Neural cell (in vitro differentiated cells): ENCODE data around the gene ARSI. TPM values are rescaled to one million over a fixed set of nuclear protein-coding genes. Genes with fewer than 3 reads are reported as not detected.

Experiments used
- H2AFZ ChIP-seq: fragments of 200-600, 300-800 bp; sonication (generic), shearing (Covaris generic); 2 replicates; pipeline ENCODE4 v1.6.0; 2014; ENCODE audit warnings: low read depth, mild to moderate bottlenecking, antibody characterized with exemption, low read length, moderate library complexity
- H3F3A ChIP-seq: fragments of 200-600 bp; shearing (Covaris generic); 2 replicates; pipeline ENCODE4 v1.6.1; 2016; ENCODE audit warnings: mild to moderate bottlenecking, moderate library complexity, mixed read lengths, antibody characterized with exemption, low read length; ENCODE audit not compliant: insufficient read depth, poor library complexity, severe bottlenecking
- H3K27ac ChIP-seq: fragments of 200-600, 300-800 bp; sonication (generic), shearing (Covaris generic); 2 replicates; pipeline ENCODE4 v1.5.1; 2014; ENCODE audit warnings: mild to moderate bottlenecking, low read length, moderate library complexity
- H3K27me3 ChIP-seq: fragments of 300-800, 200-600 bp; sonication (generic), shearing (Covaris generic); 2 replicates; pipeline ENCODE4 v1.6.0; 2014; ENCODE audit warnings: mild to moderate bottlenecking, low read depth, low read length, moderate library complexity; ENCODE audit not compliant: insufficient read depth
- H3K36me3 ChIP-seq: fragments of 300-800, 200-600 bp; sonication (generic), shearing (Covaris generic); 2 replicates; pipeline ENCODE4 v1.5.1; 2014; ENCODE audit warnings: mild to moderate bottlenecking, antibody characterized with exemption, low read length, moderate library complexity; ENCODE audit not compliant: insufficient read depth
- H3K4me2 ChIP-seq: fragments of 300-800, 200-600 bp; sonication (generic), shearing (Covaris generic); 2 replicates; pipeline ENCODE4 v1.6.0; 2014; ENCODE audit warnings: mild to moderate bottlenecking, low read length
- H3K4me3 ChIP-seq: fragments of 300-800, 200-600 bp; sonication (generic), shearing (Covaris generic); 2 replicates; pipeline ENCODE4 v1.5.1; 2014; ENCODE audit warnings: mild to moderate bottlenecking, low read length, moderate library complexity
- H3K79me2 ChIP-seq: fragments of 200-600 bp; shearing (Covaris generic); replicated peaks from 2 replicates; pipeline ENCODE4 v1.6.0; 2014; ENCODE audit warnings: mild to moderate bottlenecking, low read length, moderate library complexity; ENCODE audit not compliant: insufficient read depth
- H3K9ac ChIP-seq: fragments of 300-800, 200-600 bp; sonication (generic), shearing (Covaris generic); 2 replicates; pipeline ENCODE4 v1.6.1; 2016; ENCODE audit warnings: mild to moderate bottlenecking, low read length, mixed read lengths
- H3K9me2 ChIP-seq: fragments of 200-600 bp; shearing (Covaris generic); 2 replicates; pipeline ENCODE4 v1.6.1; 2016; ENCODE audit warnings: mild to moderate bottlenecking, low read length, mixed read lengths; ENCODE audit not compliant: insufficient read depth
- H3K9me3 ChIP-seq: fragments of 200-600, 300-800 bp; sonication (generic), shearing (Covaris generic); 2 replicates; pipeline ENCODE4 v1.6.1; 2016; ENCODE audit warnings: mild to moderate bottlenecking, mixed run types, low read length, moderate library complexity, mixed read lengths
- H4K20me1 ChIP-seq: fragments of 200-600 bp; shearing (Covaris generic); 2 replicates; pipeline ENCODE4 v1.6.1; 2016; ENCODE audit warnings: mild to moderate bottlenecking, mixed run types; ENCODE audit not compliant: insufficient read depth
- EP300 ChIP-seq: fragments of 450-650 bp; conservative IDR thresholded peaks from 2 replicates; pipeline ENCODE4 v1.6.1; 2014; ENCODE audit warnings: antibody characterized with exemption, mild to moderate bottlenecking, moderate library complexity; ENCODE audit not compliant: poor library complexity, severe bottlenecking
- MXI1 ChIP-seq: fragments of 450-650 bp; conservative IDR thresholded peaks from 2 replicates; pipeline ENCODE4 v1.6.1; 2014; ENCODE audit warnings: antibody characterized with exemption, mild to moderate bottlenecking; ENCODE audit not compliant: poor library complexity, severe bottlenecking
- POLR2AphosphoS5 ChIP-seq: IDR thresholded peaks from 2 replicates; pipeline ENCODE4 v1.6.1; 2012
- RAD21 ChIP-seq: fragments of 450-650 bp; conservative IDR thresholded peaks from 2 replicates; pipeline ENCODE4 v1.6.1; 2014; ENCODE audit warnings: antibody characterized with exemption, mild to moderate bottlenecking, moderate library complexity
- SMC3 ChIP-seq: fragments of 450-650 bp; conservative IDR thresholded peaks from 2 replicates; pipeline ENCODE4 v1.6.1; 2014; ENCODE audit warnings: antibody characterized with exemption, mild to moderate bottlenecking, moderate library complexity; ENCODE audit not compliant: poor library complexity
- TAF1 ChIP-seq: IDR thresholded peaks from 2 replicates; pipeline ENCODE4 v1.6.1; 2012; ENCODE audit warnings: low read depth
- polyA plus RNA-seq: library from polyadenylated mRNA; depleted of rRNA; stranded (reverse); fragments of >200 nt; gene quantifications from 2 replicates; pipeline ENCODE4 v1.2.3, GENCODE V29; 2014
- TF ChIP-seq, protein P1 (sequence below): fragments of 450-650 bp; IDR thresholded peaks from 2 replicates; pipeline ENCODE4 v1.5.1; 2014; ENCODE audit warnings: antibody characterized with exemption, mild to moderate bottlenecking, moderate library complexity; ENCODE audit not compliant: poor library complexity, severe bottlenecking
- TF ChIP-seq, protein P2 (sequence below): IDR thresholded peaks from 2 replicates; pipeline ENCODE4 v1.6.1; 2012; ENCODE audit warnings: borderline replicate concordance

The ARSI gene
- polyA plus RNA-seq, 1 donor from 2014 or later = not detected

GRCh38 chr5:150298701-150299451 lies 3.8 kb downstream of the ARSI start:
- no peaks in the 10 kb centered on the region for H3K9me2 ChIP-seq
- H3K27me3 ChIP-seq = peaks cover 29% of the 10 kb centered on the region
- H3K27ac ChIP-seq = no peak overlapping the region
- H3K79me2 ChIP-seq = no peaks in the 10 kb centered on the region
- no peaks in the 10 kb centered on the region for H3F3A ChIP-seq
- H4K20me1 ChIP-seq = no peaks in the 10 kb centered on the region
- no peak overlapping the region for H2AFZ ChIP-seq
- no peak overlapping the region for H3K9ac ChIP-seq
- no peak overlapping the region for H3K4me3 ChIP-seq
- no peaks in the 10 kb centered on the region for H3K36me3 ChIP-seq
- no peak for TF ChIP-seq TAF1
- TF ChIP-seq, protein P1, sequence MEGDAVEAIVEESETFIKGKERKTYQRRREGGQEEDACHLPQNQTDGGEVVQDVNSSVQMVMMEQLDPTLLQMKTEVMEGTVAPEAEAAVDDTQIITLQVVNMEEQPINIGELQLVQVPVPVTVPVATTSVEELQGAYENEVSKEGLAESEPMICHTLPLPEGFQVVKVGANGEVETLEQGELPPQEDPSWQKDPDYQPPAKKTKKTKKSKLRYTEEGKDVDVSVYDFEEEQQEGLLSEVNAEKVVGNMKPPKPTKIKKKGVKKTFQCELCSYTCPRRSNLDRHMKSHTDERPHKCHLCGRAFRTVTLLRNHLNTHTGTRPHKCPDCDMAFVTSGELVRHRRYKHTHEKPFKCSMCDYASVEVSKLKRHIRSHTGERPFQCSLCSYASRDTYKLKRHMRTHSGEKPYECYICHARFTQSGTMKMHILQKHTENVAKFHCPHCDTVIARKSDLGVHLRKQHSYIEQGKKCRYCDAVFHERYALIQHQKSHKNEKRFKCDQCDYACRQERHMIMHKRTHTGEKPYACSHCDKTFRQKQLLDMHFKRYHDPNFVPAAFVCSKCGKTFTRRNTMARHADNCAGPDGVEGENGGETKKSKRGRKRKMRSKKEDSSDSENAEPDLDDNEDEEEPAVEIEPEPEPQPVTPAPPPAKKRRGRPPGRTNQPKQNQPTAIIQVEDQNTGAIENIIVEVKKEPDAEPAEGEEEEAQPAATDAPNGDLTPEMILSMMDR = no peak
- no peak for TF ChIP-seq MXI1
- TF ChIP-seq, protein P2, sequence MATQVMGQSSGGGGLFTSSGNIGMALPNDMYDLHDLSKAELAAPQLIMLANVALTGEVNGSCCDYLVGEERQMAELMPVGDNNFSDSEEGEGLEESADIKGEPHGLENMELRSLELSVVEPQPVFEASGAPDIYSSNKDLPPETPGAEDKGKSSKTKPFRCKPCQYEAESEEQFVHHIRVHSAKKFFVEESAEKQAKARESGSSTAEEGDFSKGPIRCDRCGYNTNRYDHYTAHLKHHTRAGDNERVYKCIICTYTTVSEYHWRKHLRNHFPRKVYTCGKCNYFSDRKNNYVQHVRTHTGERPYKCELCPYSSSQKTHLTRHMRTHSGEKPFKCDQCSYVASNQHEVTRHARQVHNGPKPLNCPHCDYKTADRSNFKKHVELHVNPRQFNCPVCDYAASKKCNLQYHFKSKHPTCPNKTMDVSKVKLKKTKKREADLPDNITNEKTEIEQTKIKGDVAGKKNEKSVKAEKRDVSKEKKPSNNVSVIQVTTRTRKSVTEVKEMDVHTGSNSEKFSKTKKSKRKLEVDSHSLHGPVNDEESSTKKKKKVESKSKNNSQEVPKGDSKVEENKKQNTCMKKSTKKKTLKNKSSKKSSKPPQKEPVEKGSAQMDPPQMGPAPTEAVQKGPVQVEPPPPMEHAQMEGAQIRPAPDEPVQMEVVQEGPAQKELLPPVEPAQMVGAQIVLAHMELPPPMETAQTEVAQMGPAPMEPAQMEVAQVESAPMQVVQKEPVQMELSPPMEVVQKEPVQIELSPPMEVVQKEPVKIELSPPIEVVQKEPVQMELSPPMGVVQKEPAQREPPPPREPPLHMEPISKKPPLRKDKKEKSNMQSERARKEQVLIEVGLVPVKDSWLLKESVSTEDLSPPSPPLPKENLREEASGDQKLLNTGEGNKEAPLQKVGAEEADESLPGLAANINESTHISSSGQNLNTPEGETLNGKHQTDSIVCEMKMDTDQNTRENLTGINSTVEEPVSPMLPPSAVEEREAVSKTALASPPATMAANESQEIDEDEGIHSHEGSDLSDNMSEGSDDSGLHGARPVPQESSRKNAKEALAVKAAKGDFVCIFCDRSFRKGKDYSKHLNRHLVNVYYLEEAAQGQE = no peak
- TF ChIP-seq RAD21 = no peak
- no peak for TF ChIP-seq EP300
- no peak overlapping the region for H3K4me2 ChIP-seq
- H3K9me3 ChIP-seq = no peaks in the 10 kb centered on the region

GRCh38 chr5:150297934-150298595 lies 4.6 kb downstream of the ARSI start:
- H3K9me2 ChIP-seq = no peaks in the 10 kb centered on the region
- no peaks in the 10 kb centered on the region for H3K79me2 ChIP-seq
- no peaks in the 10 kb centered on the region for H3F3A ChIP-seq
- H2AFZ ChIP-seq = no peak overlapping the region
- TF ChIP-seq EP300 (no peak), RAD21 (no peak), MXI1 (no peak), POLR2AphosphoS5 (no peak), SMC3 (no peak)
- TF ChIP-seq, protein P1 = no peak
- TF ChIP-seq, protein P2 = no peak
- H4K20me1 ChIP-seq = no peaks in the 10 kb centered on the region
- no peaks in the 10 kb centered on the region for H3K9me3 ChIP-seq
- no peak overlapping the region for H3K4me2 ChIP-seq
- no peak overlapping the region for H3K27ac ChIP-seq
- H3K36me3 ChIP-seq = no peaks in the 10 kb centered on the region
- H3K9ac ChIP-seq = no peak overlapping the region
- H3K27me3 ChIP-seq = peaks cover 23% of the 10 kb centered on the region
- H3K4me3 ChIP-seq = no peak overlapping the region
